Measurements from ENCODE around the gene CDKN2B.
A peak's percentile ranks its signal among the peaks of the same experiment; 100 is the strongest.

CDKN2B gene

DNA sequence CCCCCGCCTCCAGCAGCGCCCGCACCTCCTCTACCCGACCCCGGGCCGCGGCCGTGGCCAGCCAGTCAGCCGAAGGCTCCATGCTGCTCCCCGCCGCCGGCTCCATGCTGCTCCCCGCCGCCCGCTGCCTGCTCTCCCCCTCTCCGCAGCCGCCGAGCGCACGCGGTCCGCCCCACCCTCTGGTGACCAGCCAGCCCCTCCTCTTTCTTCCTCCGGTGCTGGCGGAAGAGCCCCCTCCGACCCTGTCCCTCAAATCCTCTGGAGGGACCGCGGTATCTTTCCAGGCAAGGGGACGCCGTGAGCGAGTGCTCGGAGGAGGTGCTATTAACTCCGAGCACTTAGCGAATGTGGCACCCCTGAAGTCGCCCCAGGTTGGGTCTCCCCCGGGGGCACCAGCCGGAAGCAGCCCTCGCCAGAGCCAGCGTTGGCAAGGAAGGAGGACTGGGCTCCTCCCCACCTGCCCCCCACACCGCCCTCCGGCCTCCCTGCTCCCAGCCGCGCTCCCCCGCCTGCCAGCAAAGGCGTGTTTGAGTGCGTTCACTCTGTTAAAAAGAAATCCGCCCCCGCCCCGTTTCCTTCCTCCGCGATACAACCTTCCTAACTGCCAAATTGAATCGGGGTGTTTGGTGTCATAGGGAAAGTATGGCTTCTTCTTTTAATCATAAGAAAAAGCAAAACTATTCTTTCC, 34.2 kb downstream of the CDKN2B start (continued):
- TF ChIP-seq ZNF639 (tag by site-specific recombination; IDR thresholded peaks at IDR 0.05) (no peak), ZBTB6 (tag by site-specific recombination; IDR thresholded peaks at IDR 0.05) (peak; percentile 97), ZNF19 (tag by site-specific recombination; IDR thresholded peaks at IDR 0.05; ENCODE audit: low read depth) (no peak), ZNF398 (tag by site-specific recombination; IDR thresholded peaks at IDR 0.05) (peak; percentile 87), HIC1 (tag by site-specific recombination; IDR thresholded peaks at IDR 0.05) (peak; percentile 82), OVOL3 (tag by site-specific recombination; IDR thresholded peaks at IDR 0.05) (no peak), ZNF701 (tag by site-specific recombination; IDR thresholded peaks at IDR 0.05) (no peak), YY2 (tag by site-specific recombination; IDR thresholded peaks at IDR 0.05) (no peak), ZNF785 (tag by site-specific recombination; IDR thresholded peaks at IDR 0.05) (no peak), ZNF692 (tag by site-specific recombination; IDR thresholded peaks at IDR 0.05) (peak; percentile 33; the same call in 1 of the 2 replicates), ZNF26 (tag by site-specific recombination; IDR thresholded peaks at IDR 0.05) (no peak), ZNF610 (tag by site-specific recombination; IDR thresholded peaks at IDR 0.05; ENCODE audit: borderline replicate concordance) (no peak), ZNF544 (tag by site-specific recombination; IDR thresholded peaks at IDR 0.05) (no peak), ZNF324 (tag by site-specific recombination; IDR thresholded peaks at IDR 0.05) (peak; percentile 81; the same call in 1 of the 2 replicates), ZBTB1 (tag by site-specific recombination; IDR thresholded peaks at IDR 0.05) (no peak), ZNF514 (tag by site-specific recombination; IDR thresholded peaks at IDR 0.05) (no peak), ZNF571 (tag by site-specific recombination; IDR thresholded peaks at IDR 0.05) (no peak), ZFP37 (tag by site-specific recombination; IDR thresholded peaks at IDR 0.05) (no peak; the same call in 1 of the 2 replicates), ZNF664 (tag by site-specific recombination; IDR thresholded peaks at IDR 0.05) (no peak), IKZF3 (tag by site-specific recombination; IDR thresholded peaks at IDR 0.05) (peak; percentile 62), ZBTB17 (tag by site-specific recombination; IDR thresholded peaks at IDR 0.05) (no peak; the same call in 1 of the 2 replicates), PATZ1 (tag by site-specific recombination; IDR thresholded peaks at IDR 0.05) (peak; percentile 93), ZNF521 (tag by site-specific recombination; IDR thresholded peaks at IDR 0.05) (no peak), ZNF2 (tag by site-specific recombination; IDR thresholded peaks at IDR 0.05) (no peak; the same call in 1 of the 2 replicates), ZNF280D (tag by site-specific recombination; IDR thresholded peaks at IDR 0.05) (no peak)
